CD4-positive, alpha-beta T cell (primary cell): ENCODE results near the gene MSMO1. TPM values are rescaled to one million over a fixed set of nuclear protein-coding genes. Genes with fewer than 3 reads are reported as not detected.

ENCODE experiments used
- ATAC-seq: fragments of 200-7000 bp; cut with Tn5 transposase; one replicate; pipeline ENCODE4 v1.10.0; 2022; ENCODE audit warnings: mild to moderate bottlenecking; ENCODE audit not compliant: poor library complexity
- CTCF ChIA-PET: fragments of 350-600 bp; sonication (Branson Sonifier 250); formaldehyde crosslinking; loops from one replicate; lab custom pipeline; 2021; ENCODE audit warnings: antibody characterized with exemption, inconsistent platforms; lab: Charles Lee
- POLR2A ChIA-PET: fragments of 350-600 bp; sonication (Branson Sonifier 250); formaldehyde crosslinking; loops from one replicate; lab custom pipeline; 2021; ENCODE audit warnings: antibody characterized with exemption, inconsistent platforms; lab: Charles Lee
- DNase-seq, 14 experiments: peaks; one replicate each; pipeline ENCODE4 v3.0.0-alpha.2; 2013 to 2020; ENCODE audit warnings: mixed read lengths in 2 of 14
- H3K27ac ChIP-seq, 2 donors: one replicate each; pipeline versions ENCODE4 v1.5.1 to v1.7.0; 2013; ENCODE audit warnings: low read length in 2 of 2, low read depth in 1 of 2, mild to moderate bottlenecking in 1 of 2
- H3K27me3 ChIP-seq, 2 experiments: 1 replicate in 1 of 2; 2 replicates in 1 of 2; pipeline versions ENCODE4 v1.6.1 to v1.7.0; 2013; ENCODE audit warnings: low read length in 2 of 2, control low read depth in 1 of 2, mild to moderate bottlenecking in 1 of 2, moderate library complexity in 1 of 2; ENCODE audit not compliant: insufficient read depth in 2 of 2, control insufficient read depth in 1 of 2
- H3K36me3 ChIP-seq: one replicate; pipeline ENCODE4 v1.6.1; 2013; ENCODE audit warnings: low read length, control low read depth; ENCODE audit not compliant: insufficient read depth
- H3K4me1 ChIP-seq: one replicate; pipeline ENCODE4 v1.6.1; 2013; ENCODE audit warnings: low read length, control low read depth; ENCODE audit not compliant: insufficient read depth
- H3K4me3 ChIP-seq: one replicate; pipeline ENCODE4 v1.5.1; 2013; ENCODE audit warnings: mild to moderate bottlenecking, low read length, moderate library complexity
- H3K9me3 ChIP-seq, 2 experiments: 1 replicate in 1 of 2; 2 replicates in 1 of 2; pipeline versions ENCODE4 v1.6.1 to v1.7.0; 2013; ENCODE audit warnings: low read length in 2 of 2, mild to moderate bottlenecking in 2 of 2, control low read depth in 1 of 2, moderate library complexity in 1 of 2; ENCODE audit not compliant: control insufficient read depth in 1 of 2, insufficient read depth in 1 of 2
- H3K27ac Mint-ChIP-seq: one replicate; pipeline ENCODE4 v1.8.0; 2020; ENCODE audit warnings: mixed read lengths
- H3K27me3 Mint-ChIP-seq: one replicate; pipeline ENCODE4 v1.8.0; 2021; ENCODE audit warnings: mixed read lengths
- H3K36me3 Mint-ChIP-seq: one replicate; pipeline ENCODE4 v1.8.0; 2021; ENCODE audit warnings: low read depth, mixed read lengths
- H3K4me1 Mint-ChIP-seq: one replicate; pipeline ENCODE4 v1.8.0; 2021; ENCODE audit warnings: low read depth, mixed read lengths
- H3K4me3 Mint-ChIP-seq: one replicate; pipeline ENCODE4 v1.8.0; 2020; ENCODE audit warnings: mild to moderate bottlenecking, mixed read lengths
- H3K9me3 Mint-ChIP-seq: one replicate; pipeline ENCODE4 v1.8.0; 2020; ENCODE audit warnings: mixed read lengths
- intact Hi-C, 2 experiments: fragments of 100-400 bp; cut with DNase I in 1 of 2; cut with micrococcal nuclease in 1 of 2; formaldehyde crosslinking; loops; one replicate each; pipeline versions ENCODE4 v1.15.1 to v1.9.0; 2023 to 2025; cut with DNase I, micrococcal nuclease
- microRNA-seq: library from miRNA; unstranded; fragments of <30 nt; microRNA quantifications from one replicate; pipeline ENCODE4 v1.2.0, GENCODE V29; 2021; ENCODE audit warnings: borderline microRNAs expressed, borderline replicate concordance
- total RNA-seq, 174 experiments: library from RNA in 2 of 174; stranded (reverse) in 2 of 174; gene quantifications; one replicate each; pipeline ENCODE4 v1.2.3 and lab custom pipeline; 2021 to 2026
- TF ChIP-seq, protein P1 (sequence below): fragments of 200-600 bp; IDR thresholded peaks from one replicate; pipeline ENCODE4 v1.8.0; 2022; ENCODE audit warnings: antibody characterized with exemption, mild to moderate bottlenecking

MSMO1 gene
- total RNA-seq, 2 experiments from 2014 or later = 13.3 to 15.1 TPM

- Mint-ChIP-seq H3K4me1 (no peaks in the 10 kb centered on the region), H3K27ac (no peak overlapping the region), H3K9me3 (no peaks in the 10 kb centered on the region), H3K27me3 (peaks cover 66% of the 10 kb centered on the region), H3K36me3 (no peaks in the 10 kb centered on the region), H3K4me3 (no peak overlapping the region)
- ChIA-PET CTCF (no interaction called here), POLR2A (no interaction called here)
- H3K27me3 ChIP-seq = peaks cover 2 to 15% of the 10 kb centered on the region in 2 experiments
- DNase-seq (no peak), ATAC-seq (no peak)
- H3K9me3 ChIP-seq = no peaks in the 10 kb centered on the region
- intact Hi-C loops = no loop called here
- no peak overlapping the region for H3K27ac ChIP-seq
- H3K4me3 ChIP-seq = no peak overlapping the region
- no peaks in the 10 kb centered on the region for H3K4me1 ChIP-seq
- TF ChIP-seq, protein P1, sequence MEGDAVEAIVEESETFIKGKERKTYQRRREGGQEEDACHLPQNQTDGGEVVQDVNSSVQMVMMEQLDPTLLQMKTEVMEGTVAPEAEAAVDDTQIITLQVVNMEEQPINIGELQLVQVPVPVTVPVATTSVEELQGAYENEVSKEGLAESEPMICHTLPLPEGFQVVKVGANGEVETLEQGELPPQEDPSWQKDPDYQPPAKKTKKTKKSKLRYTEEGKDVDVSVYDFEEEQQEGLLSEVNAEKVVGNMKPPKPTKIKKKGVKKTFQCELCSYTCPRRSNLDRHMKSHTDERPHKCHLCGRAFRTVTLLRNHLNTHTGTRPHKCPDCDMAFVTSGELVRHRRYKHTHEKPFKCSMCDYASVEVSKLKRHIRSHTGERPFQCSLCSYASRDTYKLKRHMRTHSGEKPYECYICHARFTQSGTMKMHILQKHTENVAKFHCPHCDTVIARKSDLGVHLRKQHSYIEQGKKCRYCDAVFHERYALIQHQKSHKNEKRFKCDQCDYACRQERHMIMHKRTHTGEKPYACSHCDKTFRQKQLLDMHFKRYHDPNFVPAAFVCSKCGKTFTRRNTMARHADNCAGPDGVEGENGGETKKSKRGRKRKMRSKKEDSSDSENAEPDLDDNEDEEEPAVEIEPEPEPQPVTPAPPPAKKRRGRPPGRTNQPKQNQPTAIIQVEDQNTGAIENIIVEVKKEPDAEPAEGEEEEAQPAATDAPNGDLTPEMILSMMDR = no peak
- no peaks in the 10 kb centered on the region for H3K36me3 ChIP-seq
These were observed 58.9 kb downstream of the MSMO1 start for GRCh38 chr4:165386328-165386727.

GRCh38 chr4:165388756-165389155 is 61.3 kb downstream of the MSMO1 start:
- Histone ChIP-seq H3K27ac (no peak overlapping the region), H3K4me3 (no peak overlapping the region), H3K4me1 (no peaks in the 10 kb centered on the region), H3K27me3 (peaks cover 2 to 4% of the 10 kb centered on the region in 2 experiments), H3K36me3 (no peaks in the 10 kb centered on the region), H3K9me3 (no peaks in the 10 kb centered on the region)
- ChIA-PET CTCF (no interaction called here), POLR2A (no interaction called here)
- Mint-ChIP-seq H3K9me3 (no peaks in the 10 kb centered on the region), H3K36me3 (no peaks in the 10 kb centered on the region), H3K4me3 (no peak overlapping the region), H3K27me3 (peaks cover 49% of the 10 kb centered on the region), H3K4me1 (no peaks in the 10 kb centered on the region), H3K27ac (no peak overlapping the region)
- intact Hi-C loops = no loop called here
- TF ChIP-seq, protein P1 = no peak
- ATAC-seq (no peak), DNase-seq (no peak)

Small RNA genes lying within 50 kb of the gene (microRNA-seq; reads per million reads assigned to microRNA genes)
- gene MIR578 = not detected

Other genes starting within 250 kb of the MSMO1 start
- gene TMEM192, start 214.8 kb upstream of the MSMO1 start, total RNA-seq = 1 to 10 TPM; 4.6 to 4.7 TPM
- 10 to 100 TPM; 19.9 to 20.0 TPM for gene KLHL2, start 120.1 kb upstream of the MSMO1 start, total RNA-seq
- not detected for gene CPE, start 51.3 kb downstream of the MSMO1 start, total RNA-seq